ES-I3 (cell line): Measurements from ENCODE around the gene GRID1.

Experiments used
- H3K36me3 ChIP-seq: 2 replicates; pipeline ENCODE4 v1.6.1; 2013; ENCODE audit warnings: mild to moderate bottlenecking, low read length, control low read depth, moderate library complexity; ENCODE audit not compliant: insufficient read depth
- H3K4me1 ChIP-seq: 2 replicates; pipeline ENCODE4 v1.6.1; 2013; ENCODE audit warnings: mild to moderate bottlenecking, control low read depth, low read length; ENCODE audit not compliant: insufficient read depth
- H3K9ac ChIP-seq: 2 replicates; pipeline ENCODE4 v1.6.1; 2013; ENCODE audit warnings: low read depth, mild to moderate bottlenecking, low read length, moderate library complexity
- H3K9me3 ChIP-seq: 2 replicates; pipeline ENCODE4 v1.6.1; 2013; ENCODE audit warnings: mild to moderate bottlenecking, low read length, moderate library complexity; ENCODE audit not compliant: control insufficient read depth, insufficient read depth

Gene GRID1

GRCh38 chr10:86141896-86142295 lies 224.7 kb downstream of the GRID1 start:
- Histone ChIP-seq H3K9me3 (no peaks in the 10 kb centered on the region), H3K4me1 (no peaks in the 10 kb centered on the region), H3K9ac (no peak overlapping the region), H3K36me3 (no peaks in the 10 kb centered on the region)

GRCh38 chr10:86139066-86139657 lies 227.4 kb downstream of the GRID1 start:
- Histone ChIP-seq H3K9me3 (no peaks in the 10 kb centered on the region), H3K4me1 (no peaks in the 10 kb centered on the region), H3K36me3 (no peaks in the 10 kb centered on the region), H3K9ac (no peak overlapping the region)

- Histone ChIP-seq H3K9me3 (no peaks in the 10 kb centered on the region), H3K9ac (no peak overlapping the region), H3K36me3 (no peaks in the 10 kb centered on the region), H3K4me1 (no peaks in the 10 kb centered on the region)
These were observed 228.0 kb downstream of the GRID1 start for GRCh38 chr10:86138551-86139065.

GRCh38 chr10:86137561-86137960 lies 229.0 kb downstream of the GRID1 start:
- no peaks in the 10 kb centered on the region for H3K4me1 ChIP-seq
- no peaks in the 10 kb centered on the region for H3K36me3 ChIP-seq
- H3K9me3 ChIP-seq, result no peaks in the 10 kb centered on the region
- no peak overlapping the region for H3K9ac ChIP-seq

- Histone ChIP-seq H3K9ac (no peak overlapping the region), H3K9me3 (no peaks in the 10 kb centered on the region), H3K4me1 (no peaks in the 10 kb centered on the region), H3K36me3 (no peaks in the 10 kb centered on the region)
These were observed 229.7 kb downstream of the GRID1 start for GRCh38 chr10:86136934-86137333.

GRCh38 chr10:86135191-86135590 lies 231.4 kb downstream of the GRID1 start:
- Histone ChIP-seq H3K4me1 (no peaks in the 10 kb centered on the region), H3K36me3 (no peaks in the 10 kb centered on the region), H3K9me3 (peaks cover 3% of the 10 kb centered on the region; the same call in 1 of the 2 replicates), H3K9ac (no peak overlapping the region)

GRCh38 chr10:86130737-86131475 lies 235.7 kb downstream of the GRID1 start:
- no peaks in the 10 kb centered on the region for H3K4me1 ChIP-seq
- H3K36me3 ChIP-seq, result no peaks in the 10 kb centered on the region
- peaks cover 3% of the 10 kb centered on the region; the same call in 1 of the 2 replicates for H3K9me3 ChIP-seq
- H3K9ac ChIP-seq, result no peak overlapping the region

- Histone ChIP-seq H3K9ac (no peak overlapping the region), H3K9me3 (peaks cover 3% of the 10 kb centered on the region; the same call in 1 of the 2 replicates), H3K4me1 (no peaks in the 10 kb centered on the region), H3K36me3 (no peaks in the 10 kb centered on the region)
These were observed 236.6 kb downstream of the GRID1 start for GRCh38 chr10:86130041-86130440.

- Histone ChIP-seq H3K4me1 (no peaks in the 10 kb centered on the region), H3K9ac (no peak overlapping the region), H3K36me3 (no peaks in the 10 kb centered on the region), H3K9me3 (peaks cover 3% of the 10 kb centered on the region; the same call in 1 of the 2 replicates)
These were observed 238.2 kb downstream of the GRID1 start for GRCh38 chr10:86128360-86128759.

- H3K4me1 ChIP-seq, result no peaks in the 10 kb centered on the region
- no peak overlapping the region for H3K9ac ChIP-seq
- peaks cover 3% of the 10 kb centered on the region; the same call in 1 of the 2 replicates for H3K9me3 ChIP-seq
- H3K36me3 ChIP-seq, result no peaks in the 10 kb centered on the region
These were observed 239.2 kb downstream of the GRID1 start for GRCh38 chr10:86127274-86127819.

- Histone ChIP-seq H3K9ac (no peak overlapping the region), H3K4me1 (no peaks in the 10 kb centered on the region), H3K9me3 (no peaks in the 10 kb centered on the region), H3K36me3 (no peaks in the 10 kb centered on the region)
These were observed 241.9 kb downstream of the GRID1 start for GRCh38 chr10:86124734-86125133.

GRCh38 chr10:86123715-86124114 lies 242.9 kb downstream of the GRID1 start:
- no peaks in the 10 kb centered on the region for H3K36me3 ChIP-seq
- H3K9me3 ChIP-seq, result no peaks in the 10 kb centered on the region
- no peak overlapping the region for H3K9ac ChIP-seq
- no peaks in the 10 kb centered on the region for H3K4me1 ChIP-seq

- H3K36me3 ChIP-seq, result no peaks in the 10 kb centered on the region
- no peaks in the 10 kb centered on the region for H3K4me1 ChIP-seq
- H3K9me3 ChIP-seq, result no peaks in the 10 kb centered on the region
- no peak overlapping the region for H3K9ac ChIP-seq
These were observed 243.3 kb downstream of the GRID1 start for GRCh38 chr10:86123304-86123703.

GRCh38 chr10:86122646-86123045 lies 243.9 kb downstream of the GRID1 start:
- Histone ChIP-seq H3K9me3 (no peaks in the 10 kb centered on the region), H3K4me1 (no peaks in the 10 kb centered on the region), H3K9ac (no peak overlapping the region), H3K36me3 (no peaks in the 10 kb centered on the region)

- no peaks in the 10 kb centered on the region for H3K9me3 ChIP-seq
- H3K36me3 ChIP-seq, result no peaks in the 10 kb centered on the region
- H3K4me1 ChIP-seq, result no peaks in the 10 kb centered on the region
- no peak overlapping the region for H3K9ac ChIP-seq
These were observed 245.4 kb downstream of the GRID1 start for GRCh38 chr10:86121200-86121599.
